SJCRH30 (cell line): Measurements from ENCODE around the gene IDH2. TPM values are rescaled to one million over a fixed set of nuclear protein-coding genes. Genes with fewer than 3 reads are reported as not detected.

Source experiments
- DNase-seq, 2 experiments: peaks; one replicate each; pipeline ENCODE4 v3.0.0-alpha.2; 2015 to 2020
- H3K27ac ChIP-seq: fragments of 250-450 bp; sonication (Bioruptor Pico); 2 replicates; pipeline ENCODE4 v1.5.1; 2020; ENCODE audit warnings: mild to moderate bottlenecking, moderate library complexity
- H3K27me3 ChIP-seq: fragments of 250-450 bp; sonication (Bioruptor Pico); 2 replicates; pipeline ENCODE4 v1.5.1; 2020; ENCODE audit warnings: mild to moderate bottlenecking, moderate library complexity
- H3K36me3 ChIP-seq: fragments of 250-450 bp; sonication (Bioruptor Pico); 2 replicates; pipeline ENCODE4 v1.5.1; 2020; ENCODE audit warnings: mild to moderate bottlenecking, moderate library complexity
- H3K4me1 ChIP-seq: fragments of 250-450 bp; sonication (Bioruptor Pico); 2 replicates; pipeline ENCODE4 v1.5.1; 2020; ENCODE audit warnings: mild to moderate bottlenecking, moderate library complexity
- H3K4me3 ChIP-seq: fragments of 250-450 bp; sonication (Bioruptor Pico); 2 replicates; pipeline ENCODE4 v1.5.1; 2020; ENCODE audit warnings: mild to moderate bottlenecking, moderate library complexity
- H3K9me3 ChIP-seq: fragments of 250-450 bp; sonication (Bioruptor Pico); replicated peaks from 2 replicates; pipeline ENCODE4 v1.5.1; 2020; ENCODE audit warnings: mild to moderate bottlenecking, moderate library complexity
- total RNA-seq: library from RNA; depleted of rRNA; stranded (reverse); fragments of >200 nt; shearing (Covaris generic); gene quantifications from 2 replicates; pipeline ENCODE4 v1.2.3, GENCODE V29; 2014

The IDH2 gene
- total RNA-seq, 1 experiment from 2014 or later: 96.9 TPM

DNA sequence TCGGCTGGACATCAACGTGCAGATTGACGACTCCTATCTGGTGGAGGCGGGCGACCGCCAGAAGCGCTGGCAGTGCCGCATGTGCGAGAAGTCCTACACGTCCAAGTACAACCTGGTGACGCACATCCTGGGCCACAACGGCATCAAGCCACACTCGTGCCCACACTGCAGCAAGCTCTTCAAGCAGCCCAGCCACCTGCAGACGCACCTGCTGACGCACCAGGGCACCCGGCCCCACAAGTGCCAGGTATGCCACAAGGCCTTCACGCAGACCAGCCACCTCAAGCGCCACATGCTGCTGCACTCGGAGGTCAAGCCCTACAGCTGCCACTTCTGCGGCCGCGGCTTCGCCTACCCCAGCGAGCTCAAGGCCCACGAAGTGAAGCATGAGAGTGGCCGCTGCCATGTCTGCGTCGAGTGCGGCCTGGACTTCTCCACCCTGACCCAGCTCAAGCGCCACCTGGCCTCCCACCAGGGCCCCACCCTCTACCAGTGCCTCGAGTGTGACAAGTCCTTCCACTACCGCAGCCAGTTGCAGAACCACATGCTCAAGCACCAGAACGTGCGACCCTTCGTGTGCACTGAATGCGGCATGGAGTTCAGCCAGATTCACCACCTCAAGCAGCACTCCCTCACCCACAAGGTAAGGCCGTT lies 34.2 kb downstream of the IDH2 start:
- Histone ChIP-seq H3K27ac (no peak overlapping the region), H3K9me3 (no peaks in the 10 kb centered on the region), H3K27me3 (no peaks in the 10 kb centered on the region), H3K4me3 (no peak overlapping the region), H3K36me3 (no peaks in the 10 kb centered on the region), H3K4me1 (no peaks in the 10 kb centered on the region)
- DNase-seq: no peak

DNA sequence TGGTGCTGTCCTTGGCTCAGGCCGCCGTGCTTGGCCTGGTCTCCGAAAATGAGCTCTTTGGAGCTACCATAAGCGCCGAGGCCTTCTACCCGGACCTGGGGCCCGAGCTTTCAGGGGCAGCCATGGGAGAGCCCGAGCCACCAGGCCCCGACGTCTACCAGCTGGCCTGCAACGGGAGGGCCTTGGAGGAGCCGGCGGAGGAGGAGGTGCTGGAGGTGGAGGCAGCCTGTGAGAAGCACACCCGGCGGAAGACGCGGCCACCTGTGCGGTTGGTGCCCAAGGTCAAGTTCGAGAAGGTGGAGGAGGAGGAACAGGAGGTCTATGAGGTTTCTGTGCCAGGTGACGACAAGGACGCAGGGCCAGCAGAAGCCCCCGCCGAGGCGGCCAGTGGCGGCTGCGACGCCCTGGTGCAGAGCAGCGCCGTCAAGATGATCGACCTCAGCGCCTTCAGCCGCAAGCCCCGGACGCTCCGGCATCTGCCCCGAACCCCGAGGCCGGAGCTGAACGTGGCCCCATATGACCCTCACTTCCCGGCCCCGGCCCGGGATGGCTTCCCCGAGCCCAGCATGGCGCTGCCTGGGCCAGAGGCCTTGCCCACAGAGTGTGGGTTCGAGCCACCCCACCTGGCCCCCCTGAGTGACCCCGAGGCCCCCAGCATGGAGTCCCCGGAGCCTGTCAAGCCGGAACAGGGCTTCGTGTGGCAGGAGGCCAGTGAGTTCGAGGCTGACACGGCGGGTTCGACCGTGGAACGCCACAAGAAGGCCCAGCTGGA lies 34.9 kb downstream of the IDH2 start:
- Histone ChIP-seq H3K27me3 (no peaks in the 10 kb centered on the region), H3K4me3 (no peak overlapping the region), H3K4me1 (no peaks in the 10 kb centered on the region), H3K9me3 (no peaks in the 10 kb centered on the region), H3K36me3 (no peaks in the 10 kb centered on the region), H3K27ac (no peak overlapping the region)
- DNase-seq: no peak

DNA sequence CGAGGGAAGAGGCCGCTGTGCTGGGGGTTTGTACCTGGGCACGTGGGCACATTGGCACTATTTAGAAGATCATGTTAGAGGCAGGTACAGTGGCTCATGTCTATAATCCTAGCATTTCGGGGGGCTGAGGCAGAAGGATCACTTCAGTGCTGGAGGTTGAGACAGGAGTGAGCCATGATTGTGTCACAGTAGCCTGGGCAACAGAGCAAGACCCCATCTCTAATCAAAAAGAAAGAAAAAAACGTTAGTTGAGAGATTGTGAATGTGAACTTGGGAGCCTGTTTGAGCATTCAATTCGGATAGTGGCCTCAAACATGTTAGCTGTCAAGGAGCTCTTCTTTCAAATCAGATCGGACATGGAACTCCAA lies 36.6 kb downstream of the IDH2 start:
- no peak for DNase-seq
- Histone ChIP-seq H3K27ac (no peak overlapping the region), H3K9me3 (no peaks in the 10 kb centered on the region), H3K27me3 (no peaks in the 10 kb centered on the region), H3K36me3 (no peaks in the 10 kb centered on the region), H3K4me3 (no peak overlapping the region), H3K4me1 (no peaks in the 10 kb centered on the region)

DNA sequence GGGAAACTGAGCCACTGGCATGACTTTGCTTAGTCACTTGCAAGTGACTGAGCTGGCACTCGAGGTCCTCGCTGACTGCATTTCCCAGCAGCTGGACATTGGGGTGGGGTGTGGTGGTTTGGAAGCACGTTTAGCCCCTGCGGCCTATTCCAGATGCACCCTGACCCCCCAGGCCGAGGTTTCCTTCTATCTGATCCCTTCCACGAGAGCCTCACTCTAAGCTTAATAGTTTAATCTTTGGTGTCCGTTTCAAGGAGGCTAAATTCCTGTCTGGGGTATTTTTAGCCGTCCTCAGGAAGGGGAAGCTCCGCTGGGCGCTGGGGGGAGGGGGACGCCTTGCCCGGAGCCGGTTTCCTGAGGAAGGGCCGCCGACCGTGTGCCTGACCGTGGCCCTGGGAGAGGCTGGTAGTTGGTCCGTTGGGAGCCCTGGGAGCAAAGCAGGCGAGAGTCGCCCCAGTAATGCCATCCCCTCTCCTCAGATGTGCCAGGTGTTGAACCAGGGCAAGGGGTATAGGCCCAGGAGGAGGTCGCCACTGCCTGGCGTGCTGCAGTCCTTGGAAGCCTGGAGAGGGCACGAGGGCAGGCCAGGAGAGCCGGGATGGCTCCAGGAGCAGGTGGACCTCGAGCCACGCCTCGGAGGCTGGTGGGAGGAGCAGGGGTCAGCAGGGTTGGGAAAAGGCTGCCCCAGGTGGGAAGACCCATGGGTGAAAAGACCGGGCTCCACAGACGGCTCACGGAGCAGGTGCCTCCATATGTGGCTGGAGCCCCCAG lies 37.2 kb downstream of the IDH2 start:
- Histone ChIP-seq H3K9me3 (no peaks in the 10 kb centered on the region), H3K4me1 (no peaks in the 10 kb centered on the region), H3K36me3 (no peaks in the 10 kb centered on the region), H3K4me3 (no peak overlapping the region), H3K27ac (no peak overlapping the region), H3K27me3 (no peaks in the 10 kb centered on the region)
- no peak for DNase-seq

DNA sequence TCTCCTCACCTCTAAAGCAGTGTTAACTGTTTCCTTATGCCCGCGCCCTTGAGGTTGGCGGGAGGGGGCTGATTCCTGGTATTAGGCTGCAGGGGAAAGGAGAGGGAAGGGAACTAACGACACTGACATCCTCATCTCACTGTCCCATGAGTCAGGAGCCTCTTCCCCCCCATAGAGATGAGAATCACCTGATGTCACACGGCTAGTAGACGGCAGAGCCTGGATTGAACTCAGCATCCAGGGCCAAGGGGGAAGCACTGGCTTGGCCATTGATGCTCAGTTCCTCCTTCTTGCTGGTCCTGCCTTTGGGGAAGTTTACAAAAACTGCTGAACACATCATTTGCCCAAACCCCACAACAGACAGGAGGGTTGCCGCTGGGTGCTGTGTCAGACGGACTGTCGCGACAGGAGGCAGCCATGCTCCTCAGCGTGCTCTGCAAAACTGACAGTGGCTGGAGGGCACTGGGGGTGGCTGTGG lies 38.5 kb downstream of the IDH2 start:
- Histone ChIP-seq H3K4me3 (no peak overlapping the region), H3K27ac (no peak overlapping the region), H3K36me3 (no peaks in the 10 kb centered on the region), H3K4me1 (no peaks in the 10 kb centered on the region), H3K9me3 (no peaks in the 10 kb centered on the region), H3K27me3 (no peaks in the 10 kb centered on the region)
- DNase-seq: no peak

DNA sequence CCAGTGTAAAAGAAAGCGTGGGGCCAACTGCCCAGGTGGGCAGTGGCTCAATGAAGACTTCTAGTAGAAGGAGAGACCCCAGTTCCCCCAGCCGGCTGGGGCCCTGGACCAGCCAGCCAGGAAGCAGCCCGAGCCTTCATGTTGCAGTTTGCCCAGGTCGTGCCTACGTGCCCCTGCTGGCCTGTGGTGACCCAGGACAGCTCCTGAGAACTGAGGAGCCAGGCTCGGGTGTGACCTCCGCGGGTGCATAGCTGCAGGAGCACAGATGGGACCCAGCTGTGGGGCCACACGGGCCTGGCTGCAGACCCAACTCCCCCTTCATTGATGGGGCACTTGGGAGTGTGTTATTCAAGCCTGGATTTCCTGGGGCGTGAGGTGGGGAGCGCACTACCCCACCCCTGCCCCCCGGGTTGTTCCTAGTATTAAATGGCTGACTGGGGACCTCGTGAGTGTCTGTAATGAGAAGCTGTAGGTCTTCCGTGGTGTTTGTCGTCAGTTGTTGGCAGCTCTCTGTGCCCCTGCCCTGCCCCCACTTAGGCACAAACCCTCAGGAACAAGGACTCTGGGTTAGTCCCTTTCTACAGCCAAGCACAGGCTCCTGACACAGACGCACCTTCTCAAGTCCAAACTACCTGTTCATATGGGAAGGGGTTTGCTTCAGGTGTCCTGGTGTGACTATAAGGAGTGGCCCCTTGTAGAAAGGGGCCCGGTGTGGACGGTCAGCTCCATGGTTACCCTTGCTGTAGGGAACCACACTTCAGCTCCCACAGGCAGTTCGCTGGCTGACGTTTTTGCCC lies 39.1 kb downstream of the IDH2 start:
- H3K27ac ChIP-seq: no peak overlapping the region
- no peaks in the 10 kb centered on the region for H3K36me3 ChIP-seq
- H3K27me3 ChIP-seq: no peaks in the 10 kb centered on the region
- no peaks in the 10 kb centered on the region for H3K4me1 ChIP-seq
- H3K4me3 ChIP-seq: no peak overlapping the region
- DNase-seq: no peak
- no peaks in the 10 kb centered on the region for H3K9me3 ChIP-seq

DNA sequence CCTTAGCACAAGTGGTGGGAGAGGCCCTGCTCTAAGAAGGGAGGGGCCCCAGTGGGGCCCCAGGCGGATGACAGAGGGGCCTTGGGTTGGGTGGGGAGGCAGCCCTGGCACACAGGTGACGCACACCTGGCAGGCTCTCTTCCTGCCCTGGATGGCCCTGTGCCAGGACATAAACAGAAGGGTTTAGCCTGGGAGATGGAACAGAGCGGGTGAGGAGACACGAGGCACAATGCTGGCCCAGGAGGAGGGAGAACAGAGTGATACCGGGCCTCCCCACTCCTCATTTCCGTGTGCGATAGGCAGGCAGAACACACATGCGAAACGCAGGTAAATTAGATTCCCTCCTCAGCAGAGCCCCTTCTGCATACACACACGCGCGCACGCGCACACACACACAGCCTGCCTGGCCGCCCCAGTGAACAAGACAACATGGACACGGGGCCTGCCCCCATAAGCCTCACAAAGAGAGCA lies 39.8 kb downstream of the IDH2 start:
- Histone ChIP-seq H3K4me1 (no peaks in the 10 kb centered on the region), H3K4me3 (no peak overlapping the region), H3K9me3 (no peaks in the 10 kb centered on the region), H3K27me3 (no peaks in the 10 kb centered on the region), H3K27ac (no peak overlapping the region), H3K36me3 (no peaks in the 10 kb centered on the region)
- DNase-seq: no peak

DNA sequence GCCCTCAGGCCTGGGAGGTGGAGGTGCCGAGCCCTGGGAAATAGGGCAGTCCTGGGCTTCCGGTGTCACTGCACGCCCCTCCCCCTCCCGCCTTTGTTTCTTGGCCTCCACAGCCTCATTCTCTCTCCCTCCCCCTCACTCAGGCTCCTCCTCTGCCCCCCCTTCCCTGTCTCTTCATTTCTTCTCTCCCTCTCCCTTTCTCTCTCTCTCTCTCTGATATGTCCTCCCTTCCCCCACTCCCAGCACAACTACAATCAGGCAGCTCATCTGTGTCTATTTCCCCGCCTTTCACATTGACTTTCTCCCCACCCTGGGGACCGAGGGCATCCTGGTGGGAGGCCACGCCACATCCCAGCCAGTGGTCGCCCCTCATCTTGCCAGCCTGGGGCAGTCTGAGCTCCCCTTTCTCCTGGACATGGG lies 40.2 kb downstream of the IDH2 start:
- H3K4me1 ChIP-seq: no peaks in the 10 kb centered on the region

DNA sequence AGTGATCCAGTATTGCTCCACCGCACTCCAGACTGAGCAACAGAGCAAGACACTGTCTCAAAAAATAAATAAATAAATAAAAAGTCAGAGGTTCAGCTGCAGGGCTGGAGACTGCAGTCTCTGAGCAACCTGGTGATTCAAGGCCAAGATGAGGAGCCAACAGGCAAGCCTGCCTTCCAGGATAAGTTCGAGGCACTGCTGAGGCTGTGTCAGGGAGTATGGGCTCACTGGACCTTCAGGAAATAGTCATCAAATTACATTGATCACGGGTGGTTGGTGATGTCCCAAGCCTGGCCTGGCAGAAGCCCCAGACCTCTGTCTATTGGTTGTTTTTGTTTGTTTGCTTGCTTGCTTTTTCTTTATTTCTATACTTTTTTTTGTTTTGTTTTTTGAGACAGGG lies 41.5 kb downstream of the IDH2 start:
- H3K27ac ChIP-seq: no peak overlapping the region
- H3K4me1 ChIP-seq: no peaks in the 10 kb centered on the region
- no peak for DNase-seq
- H3K36me3 ChIP-seq: no peaks in the 10 kb centered on the region
- H3K9me3 ChIP-seq: no peaks in the 10 kb centered on the region
- H3K27me3 ChIP-seq: no peaks in the 10 kb centered on the region
- H3K4me3 ChIP-seq: no peak overlapping the region

More for the DNA sequence above, 40.2 kb downstream of the IDH2 start:
- no peak overlapping the region for H3K27ac ChIP-seq
- H3K36me3 ChIP-seq: no peaks in the 10 kb centered on the region
- H3K27me3 ChIP-seq: no peaks in the 10 kb centered on the region
- H3K4me3 ChIP-seq: no peak overlapping the region
- no peaks in the 10 kb centered on the region for H3K9me3 ChIP-seq
- DNase-seq: no peak

DNA sequence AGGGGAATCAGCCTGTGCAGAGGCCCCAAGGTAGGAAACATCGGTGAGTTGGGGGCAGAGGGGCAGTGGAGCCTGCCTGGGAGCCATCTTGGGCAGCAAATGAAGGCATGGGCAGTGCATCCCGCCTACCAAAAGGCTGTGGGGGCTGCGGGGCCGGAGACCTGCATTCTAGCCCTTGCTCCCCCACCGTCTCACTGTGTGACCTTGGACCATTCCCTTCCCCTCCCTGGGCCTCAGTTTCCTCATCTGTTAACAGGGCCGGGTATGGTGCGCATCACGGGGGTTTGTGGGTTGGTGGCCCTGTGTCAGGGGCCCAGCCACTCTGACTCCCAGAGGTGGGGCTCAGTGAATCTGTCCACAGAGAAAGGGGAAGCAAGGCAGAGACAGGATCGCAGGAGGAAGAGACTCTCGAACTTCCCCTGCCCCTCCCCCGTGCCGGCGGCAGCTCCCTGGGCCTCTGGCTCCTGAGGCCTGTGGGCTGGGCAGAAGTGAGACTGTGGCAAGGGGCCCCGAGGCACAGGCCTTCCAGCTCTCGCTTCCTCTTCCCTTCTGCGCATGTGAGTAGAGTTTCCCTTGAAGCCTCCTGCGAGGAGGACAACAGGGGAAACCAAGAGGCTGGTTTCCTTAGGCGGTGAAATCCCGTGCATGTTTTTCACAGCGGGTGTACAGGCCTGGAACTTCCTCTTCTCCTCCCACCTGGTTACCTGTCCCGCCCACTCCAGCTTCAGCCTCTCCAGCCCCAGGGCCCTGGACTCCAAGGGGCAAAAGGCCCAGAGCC lies 42.9 kb downstream of the IDH2 start:
- H3K4me3 ChIP-seq: no peak overlapping the region
- H3K4me1 ChIP-seq: peaks cover 5% of the 10 kb centered on the region; the same call in 1 of the 2 replicates
- no peaks in the 10 kb centered on the region for H3K27me3 ChIP-seq
- H3K27ac ChIP-seq: no peak overlapping the region
- no peak for DNase-seq
- no peaks in the 10 kb centered on the region for H3K36me3 ChIP-seq
- no peaks in the 10 kb centered on the region for H3K9me3 ChIP-seq

DNA sequence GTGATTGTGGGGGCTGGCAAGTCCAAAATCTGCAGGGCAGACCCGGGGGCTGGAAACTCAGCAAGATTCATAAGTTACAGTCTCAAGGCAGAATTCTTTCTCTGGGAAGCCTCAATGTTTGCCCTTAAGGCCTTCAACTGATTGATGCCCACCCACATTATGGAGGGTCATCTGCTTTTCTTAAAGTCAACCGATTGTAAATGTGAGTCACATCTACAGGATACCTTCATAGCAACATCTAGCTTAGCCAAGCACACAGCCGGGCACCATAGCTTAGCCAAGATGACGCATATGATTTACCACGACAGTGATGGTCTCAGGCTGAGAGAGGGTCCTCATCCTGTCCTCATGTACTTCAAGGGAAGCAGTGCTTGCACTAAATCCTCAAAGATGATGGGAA lies 43.5 kb downstream of the IDH2 start:
- DNase-seq: no peak
- no peak overlapping the region for H3K4me3 ChIP-seq
- H3K36me3 ChIP-seq: no peaks in the 10 kb centered on the region
- H3K4me1 ChIP-seq: peaks cover 5% of the 10 kb centered on the region; the same call in 1 of the 2 replicates
- H3K9me3 ChIP-seq: no peaks in the 10 kb centered on the region
- no peaks in the 10 kb centered on the region for H3K27me3 ChIP-seq
- no peak overlapping the region for H3K27ac ChIP-seq

DNA sequence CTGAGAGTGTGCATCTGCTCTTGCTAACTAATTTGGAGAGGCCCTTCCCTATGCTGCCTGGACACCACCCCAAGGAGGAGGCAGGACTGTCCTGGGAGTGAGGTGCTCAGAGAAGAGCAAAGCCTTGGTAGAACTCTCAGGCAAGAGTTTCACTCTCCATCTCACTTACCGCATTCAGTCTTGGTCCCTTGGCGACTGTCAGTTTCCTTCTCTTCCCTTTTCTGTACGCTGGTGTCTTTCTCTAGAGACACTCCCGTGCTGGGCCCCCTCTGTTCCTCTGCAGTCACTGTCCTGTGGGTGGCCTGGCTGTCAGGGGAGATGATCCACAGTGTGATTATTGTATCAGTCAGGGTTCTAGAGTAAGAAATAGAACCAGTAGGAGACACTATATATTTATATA lies 44.0 kb downstream of the IDH2 start:
- Histone ChIP-seq H3K27ac (no peak overlapping the region), H3K36me3 (no peaks in the 10 kb centered on the region), H3K9me3 (no peaks in the 10 kb centered on the region), H3K4me1 (peaks cover 5% of the 10 kb centered on the region; the same call in 1 of the 2 replicates), H3K4me3 (no peak overlapping the region), H3K27me3 (no peaks in the 10 kb centered on the region)
- DNase-seq: no peak

DNA sequence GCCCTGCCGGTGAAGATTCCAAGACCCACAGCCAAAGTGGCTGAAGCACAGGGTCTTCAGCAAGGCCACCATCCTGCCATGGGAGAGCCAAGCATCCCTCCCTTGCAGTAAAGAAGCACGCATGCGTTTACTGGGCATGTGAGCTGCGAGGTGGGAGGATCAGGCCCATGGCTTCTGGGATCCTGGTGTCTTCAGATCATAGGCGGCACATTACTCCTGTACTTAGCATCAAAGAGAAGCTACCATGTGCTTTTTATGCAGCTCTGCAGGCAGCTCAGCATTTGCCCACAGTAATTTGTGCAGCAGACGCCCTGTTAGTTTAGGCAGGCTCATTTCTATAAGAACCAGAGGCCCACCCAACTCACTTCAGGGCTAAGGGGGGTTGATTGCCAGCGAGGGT lies 45.7 kb downstream of the IDH2 start:
- no peak for DNase-seq
- Histone ChIP-seq H3K9me3 (no peaks in the 10 kb centered on the region), H3K27ac (no peak overlapping the region), H3K4me3 (no peak overlapping the region), H3K27me3 (no peaks in the 10 kb centered on the region), H3K36me3 (no peaks in the 10 kb centered on the region), H3K4me1 (peaks cover 5% of the 10 kb centered on the region; the same call in 1 of the 2 replicates)

DNA sequence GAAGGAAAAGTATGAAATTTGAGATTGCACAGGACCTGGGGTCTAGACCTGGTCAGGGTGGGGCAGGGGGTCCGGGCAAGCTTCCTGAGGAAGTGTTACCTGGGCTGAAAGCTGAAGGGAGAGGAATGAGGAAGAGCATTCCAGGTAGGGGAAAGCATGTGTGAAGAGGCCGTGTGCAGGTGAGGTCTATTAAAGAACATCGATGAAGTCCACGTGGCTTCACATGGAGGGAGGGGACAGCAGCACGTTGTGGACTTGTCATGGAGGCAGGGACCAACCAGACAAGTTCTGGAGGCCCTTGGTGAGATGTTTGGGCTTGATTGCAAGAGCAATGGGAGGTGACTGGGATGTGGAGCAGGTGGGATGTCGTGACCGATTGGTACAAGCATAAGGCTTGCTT lies 47.1 kb downstream of the IDH2 start:
- Histone ChIP-seq H3K27ac (no peak overlapping the region), H3K27me3 (no peaks in the 10 kb centered on the region), H3K9me3 (no peaks in the 10 kb centered on the region), H3K4me1 (peaks cover 5% of the 10 kb centered on the region; the same call in 1 of the 2 replicates), H3K4me3 (no peak overlapping the region), H3K36me3 (no peaks in the 10 kb centered on the region)
- no peak for DNase-seq
